GM12878 (cell line): ENCODE data around the gene UIMC1. TPM values are rescaled to one million over a fixed set of nuclear protein-coding genes. Genes with fewer than 3 reads are reported as not detected.

Experiments
- ATAC-seq: fragments of 200-7000 bp; cut with Tn5 transposase; 3 replicates; pipeline ENCODE4 v1.9.1; 2020; ENCODE audit warnings: mild to moderate bottlenecking, moderate library complexity
- BruUV-seq: library from RNA; stranded (reverse); fragments of 400-500 nt; replicated peaks from 2 replicates; lab custom pipeline; 2021; lab: Mats Ljungman, UMichigan
- CTCF ChIA-PET: fragments of 300-600 bp; sonication (Branson Sonifier 250); formaldehyde crosslinking; extraction: SDS; loops from one replicate; lab custom pipeline; 2021; ENCODE audit warnings: inconsistent platforms; lab: Yijun Ruan, JAX
- POLR2A ChIA-PET: fragments of 350-600 bp; formaldehyde crosslinking; extraction: SDS; loops from one replicate; lab custom pipeline; 2021; ENCODE audit warnings: inconsistent platforms; lab: Charles Lee
- RAD21 ChIA-PET: fragments of 300-600 bp; sonication (Branson Sonifier 250); formaldehyde crosslinking; loops from one replicate; lab custom pipeline; 2023; ENCODE audit warnings: antibody characterized with exemption; ENCODE audit not compliant: unreplicated experiment; lab: Charles Lee
- SMC1A ChIA-PET: fragments of 300-600 bp; sonication (Branson Sonifier 250); formaldehyde crosslinking; loops from one replicate; lab custom pipeline; 2023; ENCODE audit not compliant: unreplicated experiment, uncharacterized antibody; lab: Charles Lee
- DNase-seq: peaks from one replicate; pipeline ENCODE4 v3.0.0-alpha.2; 2011; ENCODE audit warnings: low read depth, low spot score
- FAIRE-seq: peaks from 3 replicates; lab custom pipeline; 2011; peaks lifted over from hg19 to GRCh38; lab: Jason Lieb, UNC
- H2AFZ ChIP-seq: 2 replicates; pipeline ENCODE4 v1.6.0; 2011; ENCODE audit warnings: low read depth, low read length, control low read depth; ENCODE audit not compliant: control insufficient read depth
- H3K27ac ChIP-seq: 2 replicates; pipeline ENCODE4 v1.5.1; 2011; ENCODE audit warnings: control low read depth; ENCODE audit not compliant: control insufficient read depth, insufficient read depth
- H3K27me3 ChIP-seq, 2 experiments: replicated peaks in 1 of 2; 2 replicates each; pipeline versions ENCODE4 v1.6.0 to v1.6.1; 2011; ENCODE audit warnings: low read length in 1 of 2; ENCODE audit not compliant: control insufficient read depth in 2 of 2, insufficient read depth in 2 of 2
- H3K36me3 ChIP-seq, 2 experiments: 2 replicates each; pipeline ENCODE4 v1.5.1; 2011; ENCODE audit warnings: low read length in 1 of 2; ENCODE audit not compliant: control insufficient read depth in 2 of 2, insufficient read depth in 2 of 2
- H3K4me1 ChIP-seq: 2 replicates; pipeline ENCODE4 v1.6.1; 2011; ENCODE audit warnings: mild to moderate bottlenecking, low read length, moderate library complexity, mixed read lengths; ENCODE audit not compliant: control insufficient read depth, insufficient read depth
- H3K4me2 ChIP-seq: 2 replicates; pipeline ENCODE4 v1.6.0; 2011; ENCODE audit warnings: control low read depth; ENCODE audit not compliant: control insufficient read depth, insufficient read depth
- H3K4me3 ChIP-seq: fragments of 200-600 bp; sonication (generic); 2 replicates; pipeline ENCODE4 v1.5.1; 2016
- H3K79me2 ChIP-seq: 2 replicates; pipeline ENCODE4 v1.6.0; 2011; ENCODE audit warnings: low read length; ENCODE audit not compliant: control insufficient read depth, insufficient read depth
- H3K9ac ChIP-seq: 2 replicates; pipeline ENCODE4 v1.8.0; 2011; ENCODE audit warnings: low read length, control low read depth, mixed read lengths; ENCODE audit not compliant: control insufficient read depth, insufficient read depth
- H3K9me3 ChIP-seq: replicated peaks from 3 replicates; pipeline ENCODE4 v1.5.1; 2011; ENCODE audit warnings: mild to moderate bottlenecking, low read length; ENCODE audit not compliant: control insufficient read depth, insufficient read depth
- H4K20me1 ChIP-seq: 2 replicates; pipeline ENCODE4 v1.6.0; 2011; ENCODE audit not compliant: control insufficient read depth, insufficient read depth
- ATF7 ChIP-seq: fragments of 450-650 bp; IDR thresholded peaks from 2 replicates; pipeline ENCODE4 v1.6.1; 2016; ENCODE audit warnings: low read depth, mild to moderate bottlenecking
- BACH1 ChIP-seq: fragments of 450-650 bp; IDR thresholded peaks from 2 replicates; pipeline ENCODE4 v1.6.1; 2017; ENCODE audit warnings: mild to moderate bottlenecking, borderline replicate concordance
- HDGF ChIP-seq: fragments of 450-650 bp; IDR thresholded peaks from 2 replicates; pipeline ENCODE4 v1.6.1; 2016; ENCODE audit warnings: antibody characterized with exemption
- NFYA ChIP-seq: IDR thresholded peaks from 2 replicates; pipeline ENCODE4 v1.6.1; 2011; ENCODE audit warnings: low read depth, mild to moderate bottlenecking, low read length, improper control_type of control experiment, borderline replicate concordance
- RELA ChIP-seq: fragments of 450-650 bp; IDR thresholded peaks from 2 replicates; pipeline ENCODE4 v1.8.0; 2014; ENCODE audit warnings: borderline replicate concordance; ENCODE audit not compliant: partially characterized antibody
- SRF ChIP-seq, 2 experiments: IDR thresholded peaks; 2 replicates each; pipeline ENCODE4 v1.6.1; 2011; ENCODE audit warnings: low read depth in 2 of 2, low read length in 2 of 2, mild to moderate bottlenecking in 1 of 2, moderate library complexity in 1 of 2
- SUPT20H ChIP-seq: IDR thresholded peaks from 2 replicates; pipeline ENCODE4 v1.6.1; 2011; ENCODE audit warnings: low read depth, mild to moderate bottlenecking, low read length, moderate library complexity, borderline replicate concordance; ENCODE audit not compliant: control insufficient read depth
- TAF1 ChIP-seq: IDR thresholded peaks from 2 replicates; pipeline ENCODE4 v1.6.1; 2011; ENCODE audit warnings: mild to moderate bottlenecking, low read depth, low read length, borderline replicate concordance
- TBL1XR1 ChIP-seq: IDR thresholded peaks from 2 replicates; pipeline ENCODE4 v1.6.1; 2012; ENCODE audit warnings: low read depth, low read length, improper control_type of control experiment
- ZNF24 ChIP-seq: fragments of 450-650 bp; IDR thresholded peaks from 2 replicates; pipeline ENCODE4 v1.6.1; 2017; ENCODE audit warnings: antibody characterized with exemption, mild to moderate bottlenecking
- WGBS: methylation state at CpG from one replicate; pipeline ENCODE4 v1.1.6; 2016; ENCODE audit warnings: low lambda C conversion rate; ENCODE audit not compliant: insufficient replicate concordance, insufficient coverage; ENCODE audit errors: missing lambda C conversion rate; 5-methylcytosine and 5-hydroxymethylcytosine counted together
- in situ Hi-C: fragments of 300-500 bp; cut with MboI; formaldehyde crosslinking; loops from 9 replicates; pipeline ENCODE4 v1.14.3; 2018; ENCODE audit warnings: mixed read lengths
- intact Hi-C: fragments of 100-400 bp; cut with micrococcal nuclease; formaldehyde crosslinking; loops from one replicate; pipeline ENCODE4 v1.14.2; 2022; ENCODE audit not compliant: unreplicated experiment
- polyA plus RNA-seq, 11 experiments: library from polyadenylated mRNA; depleted of rRNA in 4 of 11; unstranded in 6 of 11; stranded (reverse) in 5 of 11; fragments of >200 nt; fragmentation: Nextera tagmentation in 4 of 11; fragmentation: Illumina TruSeq in 1 of 11; extraction: Ambion mirVana in 4 of 11; extraction: Trizol in 1 of 11; gene quantifications; 1 replicate in 1 of 11; 2 replicates in 10 of 11; pipeline versions ENCODE4 v1.2.1 to v1.2.3, GENCODE V29; 2011 to 2016; ENCODE audit warnings: inconsistent platforms in 2 of 11, missing spikeins in 2 of 11, low read depth in 1 of 11
- total RNA-seq, 4 experiments: library from RNA; depleted of rRNA in 3 of 4; stranded (reverse); fragments of >200 nt in 3 of 4; fragmentation: Illumina TruSeq in 1 of 4; extraction: Trizol in 1 of 4; gene quantifications; 2 replicates each; pipeline versions ENCODE4 v1.2.1 to v1.2.3, GENCODE V29; 2013 to 2021
- TF ChIP-seq, protein P1 (sequence below): fragments of 450-650 bp; IDR thresholded peaks from 2 replicates; pipeline ENCODE4 v1.6.1; 2017; ENCODE audit warnings: mild to moderate bottlenecking
- TF ChIP-seq, protein P2 (sequence below): fragments of 450-650 bp; IDR thresholded peaks from 2 replicates; pipeline ENCODE4 v1.6.1; 2014; ENCODE audit warnings: mild to moderate bottlenecking

UIMC1 gene
- total and polyA plus RNA-seq, 10 of the 15 experiments (the other 5 are each of a cell fraction or from before 2014, with no cell fraction given), result 16.2 to 51.4 (median 32.7) TPM

DNA sequence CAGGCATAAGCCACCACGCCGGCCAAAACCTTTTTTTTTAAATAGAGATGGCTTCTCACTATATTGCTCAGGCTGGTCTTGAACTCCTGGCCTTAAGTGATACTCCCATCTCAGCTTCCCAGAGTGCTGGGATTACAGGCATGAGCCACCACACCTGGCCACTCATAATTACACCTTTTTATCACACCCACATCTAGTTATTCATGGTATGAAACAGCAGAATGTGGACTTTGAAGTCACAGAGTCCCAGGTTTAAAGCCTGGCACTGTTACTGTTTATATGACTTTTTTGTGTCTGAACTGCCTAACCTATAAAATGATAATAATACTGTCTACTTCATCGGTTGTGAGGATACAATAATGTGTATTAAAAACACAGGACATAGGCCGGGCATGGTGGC lies 39.1 kb upstream of the UIMC1 start:
- RAD21 ChIA-PET, result no interaction called here
- H2AFZ ChIP-seq, result no peak overlapping the region
- in situ Hi-C loops (no loop called here), intact Hi-C loops (no loop called here)
- no peaks in the 10 kb centered on the region for H4K20me1 ChIP-seq
- no peak overlapping the region for H3K4me2 ChIP-seq
- CTCF ChIA-PET, result interaction anchor here (0.9 to 1.2 kb wide), 2 partner anchors 26 to 385 kb away, joined by 3 to 4 read pairs; no protein-coding TSS in a partner anchor
- no peaks in the 10 kb centered on the region for H3K9me3 ChIP-seq
- H3K4me1 ChIP-seq, result no peaks in the 10 kb centered on the region
- peaks cover 13 to 14% of the 10 kb centered on the region in 2 experiments for H3K36me3 ChIP-seq
- H3K27ac ChIP-seq, result no peak overlapping the region
- H3K27me3 ChIP-seq, result no peaks in the 10 kb centered on the region
- no peak overlapping the region for H3K9ac ChIP-seq
- no TSS peak for BruUV-seq
- POLR2A ChIA-PET, result no interaction called here
- DNase-seq (no peak), FAIRE-seq (no peak), ATAC-seq (no peak)
- 97% methylated on average over 4 of the region's 4 CpGs for WGBS
- SMC1A ChIA-PET, result interaction anchor here (1.0 kb wide), 1 partner anchor 13 kb away, joined by 3 read pairs; no protein-coding TSS in a partner anchor
- TF ChIP-seq NFYA (no peak), ZNF24 (no peak), SRF (IDR thresholded peaks at IDR 0.05; ENCODE audit: low read depth in 2 of 2, low read length in 2 of 2) (no peak), TBL1XR1 (no peak), HDGF (no peak), RELA (no peak), ATF7 (no peak), TAF1 (no peak), BACH1 (no peak), SUPT20H (no peak)
- TF ChIP-seq, protein P1, sequence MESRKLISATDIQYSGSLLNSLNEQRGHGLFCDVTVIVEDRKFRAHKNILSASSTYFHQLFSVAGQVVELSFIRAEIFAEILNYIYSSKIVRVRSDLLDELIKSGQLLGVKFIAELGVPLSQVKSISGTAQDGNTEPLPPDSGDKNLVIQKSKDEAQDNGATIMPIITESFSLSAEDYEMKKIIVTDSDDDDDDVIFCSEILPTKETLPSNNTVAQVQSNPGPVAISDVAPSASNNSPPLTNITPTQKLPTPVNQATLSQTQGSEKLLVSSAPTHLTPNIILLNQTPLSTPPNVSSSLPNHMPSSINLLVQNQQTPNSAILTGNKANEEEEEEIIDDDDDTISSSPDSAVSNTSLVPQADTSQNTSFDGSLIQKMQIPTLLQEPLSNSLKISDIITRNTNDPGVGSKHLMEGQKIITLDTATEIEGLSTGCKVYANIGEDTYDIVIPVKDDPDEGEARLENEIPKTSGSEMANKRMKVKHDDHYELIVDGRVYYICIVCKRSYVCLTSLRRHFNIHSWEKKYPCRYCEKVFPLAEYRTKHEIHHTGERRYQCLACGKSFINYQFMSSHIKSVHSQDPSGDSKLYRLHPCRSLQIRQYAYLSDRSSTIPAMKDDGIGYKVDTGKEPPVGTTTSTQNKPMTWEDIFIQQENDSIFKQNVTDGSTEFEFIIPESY, result no peak
- TF ChIP-seq, protein P2, sequence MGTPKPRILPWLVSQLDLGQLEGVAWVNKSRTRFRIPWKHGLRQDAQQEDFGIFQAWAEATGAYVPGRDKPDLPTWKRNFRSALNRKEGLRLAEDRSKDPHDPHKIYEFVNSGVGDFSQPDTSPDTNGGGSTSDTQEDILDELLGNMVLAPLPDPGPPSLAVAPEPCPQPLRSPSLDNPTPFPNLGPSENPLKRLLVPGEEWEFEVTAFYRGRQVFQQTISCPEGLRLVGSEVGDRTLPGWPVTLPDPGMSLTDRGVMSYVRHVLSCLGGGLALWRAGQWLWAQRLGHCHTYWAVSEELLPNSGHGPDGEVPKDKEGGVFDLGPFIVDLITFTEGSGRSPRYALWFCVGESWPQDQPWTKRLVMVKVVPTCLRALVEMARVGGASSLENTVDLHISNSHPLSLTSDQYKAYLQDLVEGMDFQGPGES, result no peak
- TF ChIP-seq, all 136 proteins: peak for 0
- Histone ChIP-seq H3K79me2 (no peaks in the 10 kb centered on the region), H3K4me3 (no peak overlapping the region)
